Measurements from ENCODE around the gene CDH13. TPM values are rescaled to one million over a fixed set of nuclear protein-coding genes. Genes with fewer than 3 reads are reported as not detected.

The CDH13 gene
- total and polyA plus RNA-seq, 2 donors (not counting 3 experiments of a cell fraction or from before 2014, with no cell fraction given): 96.6 to 124 TPM

DNA sequence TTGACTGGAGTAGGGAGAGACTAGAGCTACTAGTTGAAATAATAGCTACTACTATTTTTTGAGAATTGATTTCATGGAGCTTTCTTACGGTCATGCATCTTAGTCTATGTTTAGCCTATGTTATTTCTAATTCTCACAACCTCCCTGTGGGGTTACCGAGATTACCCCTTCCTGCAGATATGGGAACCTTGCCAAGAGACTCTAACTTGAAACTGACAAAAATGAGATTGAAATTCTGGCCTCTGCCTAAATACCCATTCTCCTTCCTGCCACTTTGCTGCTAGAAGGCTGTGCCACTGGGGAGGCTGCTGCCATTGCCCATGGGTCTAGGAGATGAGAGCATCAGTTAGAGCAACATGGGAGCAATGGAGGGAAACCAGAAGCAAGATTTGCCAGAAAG is 410.3 kb downstream of the CDH13 start:
- BruUV-seq (replicated peaks): no TSS peak
- dilution Hi-C loops (cut with MboI; ENCODE audit: extremely low pct_ligation_motif_present, low sequenced_read_pairs): no loop called here
- no peaks in the 10 kb centered on the region for H3K79me2 ChIP-seq (ENCODE audit: control insufficient read depth, insufficient read depth, low read length)

More for the DNA sequence above, 410.3 kb downstream of the CDH13 start:
- Histone ChIP-seq H3K36me3 (ENCODE audit: control insufficient read depth in 2 of 2, extremely low read depth in 1 of 2, insufficient read depth in 2 of 2, low read length in 2 of 2) (no peaks in the 10 kb centered on the region), H4K20me1 (replicated peaks; ENCODE audit: control insufficient read depth, extremely low read depth, insufficient read depth, low read length) (no peaks in the 10 kb centered on the region), H3K27me3 (ENCODE audit: control insufficient read depth in 2 of 2, insufficient read depth in 2 of 2, low read length in 2 of 2) (no peaks in the 10 kb centered on the region), H3K27ac (ENCODE audit: insufficient read depth, low read depth, low read length) (no peak overlapping the region), H3K9me1 (replicated peaks; ENCODE audit: control insufficient read depth, extremely low read depth, insufficient read depth, low read length) (no peaks in the 10 kb centered on the region), H3K9me3 (replicated peaks; ENCODE audit: control insufficient read depth, insufficient read depth, low read length) (no peaks in the 10 kb centered on the region), H3K9ac (replicated peaks; ENCODE audit: extremely low read depth, insufficient read depth, low read length) (no peak overlapping the region), H3K4me2 (ENCODE audit: insufficient read depth, low read length) (no peak overlapping the region), H3K4me1 (ENCODE audit: control insufficient read depth, extremely low read depth, insufficient read depth, low read length) (peaks cover 6% of the 10 kb centered on the region), H2AFZ (ENCODE audit: low read depth, low read length) (no peak overlapping the region), H3K4me3 (replicated peaks in 1 of 3; ENCODE audit: insufficient read depth in 1 of 3, low read depth in 1 of 3, low read length in 3 of 3) (no peak overlapping the region)
- no peak for DNase-seq (ENCODE audit: low read depth, low spot score)
- no peak for FAIRE-seq
- intact Hi-C loops (cut with micrococcal nuclease): no loop called here
- POLR2A ChIA-PET: no interaction called here
- TF ChIP-seq GATA2 (IDR thresholded peaks at IDR 0.05; ENCODE audit: insufficient read depth, insufficient read length, low read depth, low read length) (no peak), EZH2 (IDR thresholded peaks at IDR 0.05; ENCODE audit: borderline replicate concordance, low read depth, low read length, severe bottlenecking) (no peak), MAX (IDR thresholded peaks at IDR 0.05; ENCODE audit: insufficient read depth, insufficient read length) (no peak), POLR2AphosphoS5 (IDR thresholded peaks at IDR 0.05; ENCODE audit: insufficient read depth, low read depth, low read length) (no peak), FOS (IDR thresholded peaks at IDR 0.05; ENCODE audit: borderline replicate concordance, insufficient read depth, low read length) (no peak), CTCF (IDR thresholded peaks at IDR 0.05; ENCODE audit: extremely low read depth in 1 of 2, insufficient read depth in 1 of 2, low read depth in 1 of 2, low read length in 2 of 2) (no peak), MYC (IDR thresholded peaks at IDR 0.05; ENCODE audit: low read depth, low read length) (no peak), POLR2A (IDR thresholded peaks at IDR 0.05; ENCODE audit: low read depth, low read length) (no peak), JUN (IDR thresholded peaks at IDR 0.05; ENCODE audit: borderline replicate concordance, insufficient read depth, insufficient read length, low read depth) (no peak)
- CTCF ChIA-PET: no interaction called here

Data from endothelial cell of umbilical vein (primary cell).